Neural progenitor cell (in vitro differentiated cells): ENCODE results near the gene ZNF385A. TPM values are rescaled to one million over a fixed set of nuclear protein-coding genes. Genes with fewer than 3 reads are reported as not detected.

Source experiments
- DNase-seq: peaks from one replicate; pipeline ENCODE4 v3.0.0-alpha.2; 2016; ENCODE audit warnings: low spot score
- H2AFZ ChIP-seq: fragments of 200-600 bp; sonication (generic); replicated peaks from 2 replicates; pipeline ENCODE4 v1.6.1; 2016; ENCODE audit warnings: antibody characterized with exemption
- H3F3A ChIP-seq: fragments of 200-600 bp; sonication (generic); 2 replicates; pipeline ENCODE4 v1.6.1; 2016; ENCODE audit warnings: antibody characterized with exemption, low read depth
- H3K27ac ChIP-seq: fragments of 200-600 bp; sonication (generic); 2 replicates; pipeline ENCODE4 v1.5.1; 2016; ENCODE audit warnings: mild to moderate bottlenecking
- H3K27me3 ChIP-seq: fragments of 200-600 bp; sonication (generic); 2 replicates; pipeline ENCODE4 v1.6.1; 2016; ENCODE audit warnings: mild to moderate bottlenecking, moderate library complexity
- H3K36me3 ChIP-seq: fragments of 200-600 bp; sonication (generic); 2 replicates; pipeline ENCODE4 v1.5.1; 2016
- H3K4me1 ChIP-seq: fragments of 200-600 bp; sonication (generic); 2 replicates; pipeline ENCODE4 v1.6.1; 2016; ENCODE audit warnings: mixed run types
- H3K4me2 ChIP-seq: fragments of 200-600 bp; sonication (generic); 2 replicates; pipeline ENCODE4 v1.6.1; 2016
- H3K4me3 ChIP-seq: fragments of 200-600 bp; sonication (generic); 2 replicates; pipeline ENCODE4 v1.5.1; 2016
- H3K79me2 ChIP-seq: fragments of 200-600 bp; sonication (generic); 2 replicates; pipeline ENCODE4 v1.6.1; 2016; ENCODE audit warnings: low read depth
- H3K9ac ChIP-seq: fragments of 200-600 bp; sonication (generic); 2 replicates; pipeline ENCODE4 v1.6.1; 2016
- H3K9me3 ChIP-seq: fragments of 200-600 bp; sonication (generic); 2 replicates; pipeline ENCODE4 v1.5.1; 2016; ENCODE audit warnings: low read depth
- H4K20me1 ChIP-seq: fragments of 200-600 bp; sonication (generic); 2 replicates; pipeline ENCODE4 v1.6.1; 2016; ENCODE audit warnings: low read depth
- H3K27ac Mint-ChIP-seq: 3 replicates; pipeline ENCODE4 v1.8.0; 2021; ENCODE audit warnings: mixed read lengths
- H3K27me3 Mint-ChIP-seq: 2 replicates; pipeline ENCODE4 v1.8.0; 2022; ENCODE audit warnings: low read depth, mild to moderate bottlenecking, inconsistent platforms, moderate library complexity, mixed read lengths; ENCODE audit not compliant: insufficient read depth
- H3K36me3 Mint-ChIP-seq: 3 replicates; pipeline ENCODE4 v1.8.0; 2021; ENCODE audit warnings: mixed read lengths
- H3K4me1 Mint-ChIP-seq: 3 replicates; pipeline ENCODE4 v1.8.0; 2021; ENCODE audit warnings: mixed read lengths
- H3K4me3 Mint-ChIP-seq: 3 replicates; pipeline ENCODE4 v1.8.0; 2021; ENCODE audit warnings: mild to moderate bottlenecking, moderate library complexity, mixed read lengths
- H3K9me3 Mint-ChIP-seq: 3 replicates; pipeline ENCODE4 v1.8.0; 2020; ENCODE audit warnings: mixed read lengths
- CTCF ChIP-seq: fragments of 200-600 bp; sonication (generic); IDR thresholded peaks from 2 replicates; pipeline ENCODE4 v1.5.1; 2017; ENCODE audit warnings: antibody characterized with exemption, mild to moderate bottlenecking
- EZH2 ChIP-seq: fragments of 200-600 bp; sonication (generic); IDR thresholded peaks from 2 replicates; pipeline ENCODE4 v1.6.1; 2017; ENCODE audit warnings: antibody characterized with exemption, mild to moderate bottlenecking, moderate library complexity
- EZH2phosphoT487 ChIP-seq: fragments of 200-600 bp; sonication (generic); IDR thresholded peaks from 2 replicates; pipeline ENCODE4 v1.6.1; 2017; ENCODE audit warnings: antibody characterized with exemption
- total RNA-seq: library from RNA; depleted of rRNA; stranded (reverse); fragments of >200 nt; gene quantifications from 2 replicates; pipeline ENCODE4 v1.2.3, GENCODE V29; 2015; ENCODE audit warnings: low replicate concordance

The ZNF385A gene
- total RNA-seq, 1 donor from 2014 or later = 6.2 TPM

DNA sequence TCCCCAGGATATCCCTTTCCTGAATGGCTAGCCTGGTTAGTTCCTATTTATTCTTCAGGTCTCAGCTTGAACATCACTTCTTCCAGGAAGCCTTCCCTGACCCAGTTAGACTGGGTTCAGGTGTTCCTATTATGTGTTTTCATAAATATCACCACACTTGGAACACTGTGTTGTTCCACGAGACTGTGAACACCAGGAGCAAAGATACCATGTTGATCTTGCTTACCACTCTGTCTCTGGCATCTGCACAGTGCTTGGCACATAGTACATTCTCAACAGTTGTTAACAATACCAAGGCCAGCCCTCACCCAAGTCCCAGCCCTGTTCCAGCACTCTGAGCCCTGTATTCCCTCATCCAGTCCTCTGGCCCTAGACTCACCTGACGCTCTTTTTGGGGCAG lies 13.7 kb upstream of the ZNF385A start:
- Mint-ChIP-seq H3K9me3 (no peaks in the 10 kb centered on the region), H3K4me1 (peaks cover 12% of the 10 kb centered on the region), H3K36me3 (peaks cover 25% of the 10 kb centered on the region), H3K27me3 (peaks cover 5% of the 10 kb centered on the region), H3K4me3 (no peak overlapping the region), H3K27ac (no peak overlapping the region)
- TF ChIP-seq EZH2phosphoT487 = no peak
- Histone ChIP-seq H3K4me3 (no peak overlapping the region), H3K27ac (no peak overlapping the region), H3K79me2 (no peaks in the 10 kb centered on the region), H3K36me3 (no peaks in the 10 kb centered on the region), H3K9me3 (no peaks in the 10 kb centered on the region), H3F3A (peaks cover 27% of the 10 kb centered on the region), H3K4me2 (no peak overlapping the region), H3K9ac (no peak overlapping the region), H2AFZ (no peak overlapping the region), H3K4me1 (peaks cover 10% of the 10 kb centered on the region), H4K20me1 (no peaks in the 10 kb centered on the region), H3K27me3 (no peaks in the 10 kb centered on the region)
- DNase-seq = no peak

- no peak overlapping the region for H3K27ac ChIP-seq
- H3K9me3 ChIP-seq = no peaks in the 10 kb centered on the region
- peaks cover 20% of the 10 kb centered on the region for H3K4me1 ChIP-seq
- H3K27me3 Mint-ChIP-seq = peaks cover 5% of the 10 kb centered on the region
- no peak overlapping the region for H3K4me3 Mint-ChIP-seq
- no peaks in the 10 kb centered on the region for H4K20me1 ChIP-seq
- no peak for TF ChIP-seq EZH2phosphoT487
- no peak for TF ChIP-seq EZH2
- no peak for TF ChIP-seq CTCF
- peaks cover 31% of the 10 kb centered on the region for H3F3A ChIP-seq
- no peaks in the 10 kb centered on the region for H3K36me3 ChIP-seq
- H3K4me1 Mint-ChIP-seq = peaks cover 17% of the 10 kb centered on the region
- peaks cover 21% of the 10 kb centered on the region for H3K36me3 Mint-ChIP-seq
- no peak overlapping the region for H3K4me3 ChIP-seq
- no peak overlapping the region for H3K27ac Mint-ChIP-seq
- DNase-seq = no peak
- no peak overlapping the region for H3K4me2 ChIP-seq
- no peak overlapping the region for H3K9ac ChIP-seq
- no peaks in the 10 kb centered on the region for H3K79me2 ChIP-seq
- H3K9me3 Mint-ChIP-seq = no peaks in the 10 kb centered on the region
- no peaks in the 10 kb centered on the region for H3K27me3 ChIP-seq
- H2AFZ ChIP-seq = no peak overlapping the region
These were observed 12.6 kb upstream of the ZNF385A start for GRCh38 chr12:54397157-54397556.

- H3F3A ChIP-seq = peaks cover 34% of the 10 kb centered on the region
- no peaks in the 10 kb centered on the region for H3K79me2 ChIP-seq
- Mint-ChIP-seq H3K4me3 (no peak overlapping the region), H3K36me3 (peaks cover 14% of the 10 kb centered on the region), H3K9me3 (no peaks in the 10 kb centered on the region), H3K27me3 (peaks cover 3% of the 10 kb centered on the region), H3K27ac (no peak overlapping the region), H3K4me1 (peaks cover 26% of the 10 kb centered on the region)
- no peaks in the 10 kb centered on the region for H3K36me3 ChIP-seq
- DNase-seq = no peak
- H3K9me3 ChIP-seq = no peaks in the 10 kb centered on the region
- H2AFZ ChIP-seq = no peak overlapping the region
- peaks cover 27% of the 10 kb centered on the region for H3K4me1 ChIP-seq
- H3K4me2 ChIP-seq = no peak overlapping the region
- no peak overlapping the region for H3K27ac ChIP-seq
- no peak overlapping the region for H3K4me3 ChIP-seq
- H3K27me3 ChIP-seq = no peaks in the 10 kb centered on the region
- no peaks in the 10 kb centered on the region for H4K20me1 ChIP-seq
- no peak for TF ChIP-seq CTCF
- TF ChIP-seq EZH2phosphoT487 = no peak
- no peak for TF ChIP-seq EZH2
- no peak overlapping the region for H3K9ac ChIP-seq
These were observed 11.0 kb upstream of the ZNF385A start for GRCh38 chr12:54395545-54395944.

- no peaks in the 10 kb centered on the region for H3K36me3 ChIP-seq
- H4K20me1 ChIP-seq = no peaks in the 10 kb centered on the region
These were observed 10.5 kb upstream of the ZNF385A start for GRCh38 chr12:54394986-54395385.

More at GRCh38 chr12:54394986-54395385, 10.5 kb upstream of the ZNF385A start:
- Mint-ChIP-seq H3K27ac (no peak overlapping the region), H3K4me1 (peaks cover 27% of the 10 kb centered on the region), H3K4me3 (no peak overlapping the region), H3K27me3 (peaks cover 3% of the 10 kb centered on the region), H3K36me3 (peaks cover 11% of the 10 kb centered on the region), H3K9me3 (no peaks in the 10 kb centered on the region)
- Histone ChIP-seq H2AFZ (no peak overlapping the region), H3K9me3 (no peaks in the 10 kb centered on the region), H3K27me3 (no peaks in the 10 kb centered on the region), H3F3A (peaks cover 34% of the 10 kb centered on the region), H3K79me2 (peaks cover 4% of the 10 kb centered on the region), H3K27ac (no peak overlapping the region), H3K4me3 (no peak overlapping the region), H3K9ac (no peak overlapping the region), H3K4me1 (peaks cover 30% of the 10 kb centered on the region), H3K4me2 (no peak overlapping the region)
- TF ChIP-seq CTCF (no peak), EZH2 (no peak), EZH2phosphoT487 (no peak)
- DNase-seq = no peak
